Activated CD4-positive, CD25-positive, alpha-beta regulatory T cell treated with anti-CD3 and anti-CD28 coated beads, Interleukin-2, amount 50 U/mL, for 24 hours (primary cell): ENCODE measurements around the gene CKMT1B.

ENCODE experiments used
- ATAC-seq, 2 donors: fragments of 150-1000 bp; cut with Tn5 transposase; one replicate each; pipeline ENCODE4 v1.10.0; 2021; ENCODE audit warnings: mild to moderate bottlenecking in 1 of 2, moderate library complexity in 1 of 2

CKMT1B gene

DNA sequence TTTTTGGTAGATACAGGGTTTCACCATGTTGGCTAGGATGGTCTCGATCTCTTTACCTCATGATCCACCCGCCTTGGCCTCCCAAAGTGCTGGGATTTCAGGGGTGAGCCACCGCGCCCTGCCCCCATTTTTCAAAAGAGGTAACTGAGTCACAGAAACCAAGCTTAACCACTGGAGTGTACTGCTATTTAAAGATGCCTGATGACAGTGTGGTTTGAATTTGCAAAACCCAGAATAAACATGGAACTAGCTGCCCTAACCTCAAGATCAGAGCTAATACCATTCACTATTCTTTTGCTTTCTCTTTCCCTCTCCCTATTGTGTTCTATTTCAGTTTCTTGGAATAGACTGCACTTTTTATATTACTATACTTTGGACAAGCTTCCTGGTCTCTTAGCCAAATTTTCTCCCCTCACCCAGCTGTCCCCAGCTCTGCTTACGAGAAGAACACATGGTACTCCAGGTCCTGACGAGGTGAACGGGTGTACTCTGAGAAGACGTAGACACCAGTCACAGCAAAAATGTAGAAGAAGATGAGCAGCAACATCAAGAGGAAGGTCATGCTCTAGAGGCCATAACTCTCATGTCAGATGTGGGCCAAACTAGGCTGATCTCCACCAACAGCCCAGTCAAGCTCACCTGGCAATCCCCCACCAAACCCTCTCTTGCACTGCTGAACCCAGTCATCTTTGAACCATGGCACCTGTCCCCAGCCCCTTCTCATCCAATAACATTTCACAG lies 44.8 kb downstream of the CKMT1B start:
- ATAC-seq, result peak in 1 of 2 donors; percentile 45
